B cell (primary cell): Measurements from ENCODE around the gene METTL27. TPM values are rescaled to one million over a fixed set of nuclear protein-coding genes. Genes with fewer than 3 reads are reported as not detected.

Source experiments
- ATAC-seq: fragments of 200-7000 bp; cut with Tn5 transposase; one replicate; pipeline ENCODE4 v1.10.0; 2021; ENCODE audit warnings: low read depth, mild to moderate bottlenecking, moderate number of reproducible peaks, moderate library complexity
- CTCF ChIA-PET: fragments of 350-600 bp; sonication (Branson Sonifier 250); formaldehyde crosslinking; loops from one replicate; lab custom pipeline; 2021; ENCODE audit warnings: antibody characterized with exemption, inconsistent platforms; lab: Charles Lee
- POLR2A ChIA-PET: fragments of 350-600 bp; sonication (Branson Sonifier 250); formaldehyde crosslinking; loops from one replicate; lab custom pipeline; 2021; ENCODE audit warnings: antibody characterized with exemption; lab: Charles Lee
- DNase-seq: peaks from one replicate; pipeline ENCODE4 v3.0.0; 2013
- H2AFZ ChIP-seq: 2 replicates; pipeline ENCODE4 v1.6.1; 2012; ENCODE audit warnings: mild to moderate bottlenecking, low read depth, low read length; ENCODE audit not compliant: insufficient read depth, poor library complexity, severe bottlenecking
- H3K27ac ChIP-seq, 2 donors: 1 replicate in 1 of 2; 2 replicates in 1 of 2; pipeline ENCODE4 v1.5.1; 2012 to 2013; ENCODE audit warnings: low read length in 2 of 2, mild to moderate bottlenecking in 2 of 2, moderate library complexity in 1 of 2
- H3K27me3 ChIP-seq, 4 experiments: fragments of 200-600 bp in 1 of 4; sonication (generic) in 1 of 4; replicated peaks in 1 of 4; 1 replicate in 2 of 4; 2 replicates in 2 of 4; pipeline versions ENCODE4 v1.6.1 to v1.7.0; 2013 to 2016; ENCODE audit warnings: low read length in 3 of 4, mild to moderate bottlenecking in 2 of 4, mixed read lengths in 1 of 4, moderate library complexity in 1 of 4; ENCODE audit not compliant: insufficient read depth in 4 of 4, control insufficient read depth in 3 of 4; ENCODE audit errors: control extremely low read depth in 1 of 4
- H3K36me3 ChIP-seq, 2 experiments: replicated peaks in 1 of 2; 1 replicate in 1 of 2; 2 replicates in 1 of 2; pipeline versions ENCODE4 v1.6.1 to v1.7.1; 2013; ENCODE audit warnings: low read length in 1 of 2; ENCODE audit not compliant: insufficient read depth in 2 of 2, control insufficient read depth in 1 of 2; ENCODE audit errors: control extremely low read depth in 1 of 2, extremely low read depth in 1 of 2
- H3K4me1 ChIP-seq, 2 donors: fragments of 200-600 bp in 1 of 2; sonication (generic) in 1 of 2; 1 replicate in 1 of 2; 2 replicates in 1 of 2; pipeline versions ENCODE4 v1.5.1 to v1.6.1; 2013 to 2017; ENCODE audit warnings: low read length in 2 of 2; ENCODE audit not compliant: control insufficient read depth in 2 of 2, insufficient read depth in 2 of 2
- H3K4me2 ChIP-seq: replicated peaks from 2 replicates; pipeline ENCODE3; 2012; ENCODE audit warnings: mild to moderate bottlenecking, low read depth, low read length; ENCODE audit not compliant: poor library complexity, severe bottlenecking
- H3K4me3 ChIP-seq, 5 experiments: fragments of 200-600 bp in 1 of 5; sonication (generic) in 1 of 5; 1 replicate in 3 of 5; 2 replicates in 2 of 5; pipeline versions ENCODE4 v1.5.1 to v1.7.0; 2011 to 2016; ENCODE audit warnings: low read length in 4 of 5, mild to moderate bottlenecking in 4 of 5, low read depth in 2 of 5, control low read depth in 1 of 5, moderate library complexity in 1 of 5; ENCODE audit not compliant: insufficient read depth in 1 of 5; ENCODE audit errors: control extremely low read depth in 1 of 5, extremely low read depth in 1 of 5
- H3K79me2 ChIP-seq: fragments of 200-600 bp; sonication (generic); one replicate; pipeline ENCODE4 v1.6.0; 2016; ENCODE audit warnings: low read length; ENCODE audit not compliant: control insufficient read depth, insufficient read depth
- H3K9ac ChIP-seq: fragments of 200-600 bp; sonication (generic); 2 replicates; pipeline ENCODE4 v1.6.1; 2017; ENCODE audit warnings: mild to moderate bottlenecking, low read length, moderate library complexity
- H3K9me3 ChIP-seq, 3 donors: one replicate each; pipeline versions ENCODE4 v1.6.1 to v1.7.1; 2013; ENCODE audit warnings: low read length in 2 of 3; ENCODE audit not compliant: control insufficient read depth in 2 of 3, insufficient read depth in 1 of 3; ENCODE audit errors: control extremely low read depth in 1 of 3
- H4K20me1 ChIP-seq: 2 replicates; pipeline ENCODE4 v1.6.0; 2012; ENCODE audit warnings: mild to moderate bottlenecking, low read length; ENCODE audit not compliant: insufficient read depth, control insufficient read depth, poor library complexity, severe bottlenecking
- H3K27ac Mint-ChIP-seq: one replicate; pipeline ENCODE4 v1.8.0; 2021; ENCODE audit warnings: mixed read lengths
- H3K27me3 Mint-ChIP-seq: one replicate; pipeline ENCODE4 v1.8.0; 2021; ENCODE audit warnings: mixed read lengths
- H3K4me1 Mint-ChIP-seq: one replicate; pipeline ENCODE4 v1.8.0; 2021; ENCODE audit warnings: mixed read lengths
- H3K4me3 Mint-ChIP-seq: one replicate; pipeline ENCODE4 v1.8.0; 2021; ENCODE audit warnings: mixed read lengths
- H3K9me3 Mint-ChIP-seq: one replicate; pipeline ENCODE4 v1.8.0; 2022; ENCODE audit warnings: mixed read lengths; ENCODE audit not compliant: insufficient read depth
- EZH2 ChIP-seq: IDR thresholded peaks from 2 replicates; pipeline ENCODE4 v1.6.1; 2012; ENCODE audit warnings: borderline replicate concordance, low read depth, mild to moderate bottlenecking, moderate library complexity, low read length; ENCODE audit not compliant: insufficient read depth, poor library complexity, severe bottlenecking
- WGBS: methylation state at CpG from one replicate; pipeline ENCODE4 v1.1.5; 2013; ENCODE audit warnings: missing lambda C conversion rate; ENCODE audit not compliant: insufficient coverage; 5-methylcytosine and 5-hydroxymethylcytosine counted together
- intact Hi-C: fragments of 100-400 bp; cut with micrococcal nuclease; formaldehyde crosslinking; loops from one replicate; pipeline ENCODE4 v1.10.0; 2022
- polyA plus RNA-seq: library from polyadenylated mRNA; depleted of rRNA; stranded (reverse); fragments of >200 nt; gene quantifications from 2 replicates; pipeline ENCODE4 v1.2.3, GENCODE V29; 2012
- total RNA-seq, 2 donors: library from RNA; stranded (reverse); fragments of 120-200 nt in 1 of 2; gene quantifications; 1 replicate in 1 of 2; 2 replicates in 1 of 2; pipeline versions ENCODE4 v1.2.3 to v1.2.4, GENCODE V29; 2013 to 2022
- TF ChIP-seq, protein P1 (sequence below): fragments of 200-600 bp; IDR thresholded peaks from one replicate; pipeline ENCODE4 v1.8.0; 2022; ENCODE audit warnings: antibody characterized with exemption, mild to moderate bottlenecking

Gene METTL27
- total and polyA plus RNA-seq, 2 donors (not counting 1 experiment from before 2014, with no cell fraction given) = 0.37 to 1.5 TPM

DNA sequence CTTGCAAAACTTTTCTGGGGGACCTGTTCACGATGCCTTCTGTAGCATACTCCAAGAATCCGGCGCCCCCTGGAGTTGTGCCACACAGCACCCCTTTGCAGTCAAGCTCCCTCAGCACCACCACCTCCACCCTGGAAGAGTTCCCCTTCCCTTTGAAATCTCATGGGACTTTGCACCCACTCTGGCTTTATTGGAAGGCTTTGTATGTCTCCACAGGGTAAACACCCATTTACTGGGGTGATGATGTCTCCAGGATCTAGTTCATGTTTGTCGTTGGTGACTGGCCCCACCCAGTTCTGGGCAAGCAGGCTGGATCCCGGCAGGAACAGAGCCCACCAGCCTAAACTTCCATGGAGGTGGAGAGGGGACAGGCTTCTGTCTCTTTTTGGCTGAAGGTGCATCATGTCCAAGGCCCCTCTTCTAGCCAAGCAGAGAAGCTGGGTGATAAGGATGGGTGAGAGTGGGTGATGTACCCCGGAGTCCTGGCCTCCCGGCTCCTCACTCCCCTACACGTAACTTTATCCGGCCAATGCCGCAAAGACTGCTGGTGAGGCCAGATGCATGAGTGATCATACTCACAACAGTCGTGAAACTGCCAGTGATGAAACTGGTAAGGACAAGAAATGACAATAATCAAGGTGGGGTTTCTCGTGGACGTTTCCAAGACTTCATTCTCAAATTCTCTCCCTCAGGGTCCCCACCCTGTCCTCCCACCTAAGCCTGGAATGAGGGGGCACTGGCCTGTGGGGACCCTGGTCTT, 12.2 kb downstream of the METTL27 start:
- H3K4me3 Mint-ChIP-seq = no peak overlapping the region
- H3K79me2 ChIP-seq = no peaks in the 10 kb centered on the region
- H3K27ac ChIP-seq = no peak overlapping the region
- no peaks in the 10 kb centered on the region for H3K9me3 Mint-ChIP-seq
- no peak overlapping the region for H3K4me3 ChIP-seq
- H4K20me1 ChIP-seq = no peaks in the 10 kb centered on the region
- H3K9me3 ChIP-seq = no peaks in the 10 kb centered on the region
- no peak overlapping the region for H3K4me2 ChIP-seq
- H3K9ac ChIP-seq = no peak overlapping the region
- POLR2A ChIA-PET = interaction anchor here (0.6 kb wide), 1 partner anchor 200 kb away, joined by 5 read pairs; no protein-coding TSS in a partner anchor
- no peaks in the 10 kb centered on the region for H3K27me3 ChIP-seq
- H3K27me3 Mint-ChIP-seq = no peaks in the 10 kb centered on the region
- H3K4me1 Mint-ChIP-seq = peaks cover 30% of the 10 kb centered on the region
- H3K27ac Mint-ChIP-seq = no peak overlapping the region
- intact Hi-C loops = no loop called here
- CTCF ChIA-PET = interaction anchor here (1.0 to 5.4 kb wide), 2 partner anchors 24 to 31 kb away, joined by 3 to 31 read pairs; no protein-coding TSS in a partner anchor
- TF ChIP-seq, protein P1, sequence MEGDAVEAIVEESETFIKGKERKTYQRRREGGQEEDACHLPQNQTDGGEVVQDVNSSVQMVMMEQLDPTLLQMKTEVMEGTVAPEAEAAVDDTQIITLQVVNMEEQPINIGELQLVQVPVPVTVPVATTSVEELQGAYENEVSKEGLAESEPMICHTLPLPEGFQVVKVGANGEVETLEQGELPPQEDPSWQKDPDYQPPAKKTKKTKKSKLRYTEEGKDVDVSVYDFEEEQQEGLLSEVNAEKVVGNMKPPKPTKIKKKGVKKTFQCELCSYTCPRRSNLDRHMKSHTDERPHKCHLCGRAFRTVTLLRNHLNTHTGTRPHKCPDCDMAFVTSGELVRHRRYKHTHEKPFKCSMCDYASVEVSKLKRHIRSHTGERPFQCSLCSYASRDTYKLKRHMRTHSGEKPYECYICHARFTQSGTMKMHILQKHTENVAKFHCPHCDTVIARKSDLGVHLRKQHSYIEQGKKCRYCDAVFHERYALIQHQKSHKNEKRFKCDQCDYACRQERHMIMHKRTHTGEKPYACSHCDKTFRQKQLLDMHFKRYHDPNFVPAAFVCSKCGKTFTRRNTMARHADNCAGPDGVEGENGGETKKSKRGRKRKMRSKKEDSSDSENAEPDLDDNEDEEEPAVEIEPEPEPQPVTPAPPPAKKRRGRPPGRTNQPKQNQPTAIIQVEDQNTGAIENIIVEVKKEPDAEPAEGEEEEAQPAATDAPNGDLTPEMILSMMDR = no peak
- no peak for TF ChIP-seq EZH2
- peaks cover 23 to 24% of the 10 kb centered on the region in 2 donors for H3K4me1 ChIP-seq
- WGBS = 92% methylated on average over 7 of the region's 13 CpGs
- H2AFZ ChIP-seq = no peak overlapping the region
- DNase-seq (no peak), ATAC-seq (no peak)
- H3K36me3 ChIP-seq = no peaks in the 10 kb centered on the region

DNA sequence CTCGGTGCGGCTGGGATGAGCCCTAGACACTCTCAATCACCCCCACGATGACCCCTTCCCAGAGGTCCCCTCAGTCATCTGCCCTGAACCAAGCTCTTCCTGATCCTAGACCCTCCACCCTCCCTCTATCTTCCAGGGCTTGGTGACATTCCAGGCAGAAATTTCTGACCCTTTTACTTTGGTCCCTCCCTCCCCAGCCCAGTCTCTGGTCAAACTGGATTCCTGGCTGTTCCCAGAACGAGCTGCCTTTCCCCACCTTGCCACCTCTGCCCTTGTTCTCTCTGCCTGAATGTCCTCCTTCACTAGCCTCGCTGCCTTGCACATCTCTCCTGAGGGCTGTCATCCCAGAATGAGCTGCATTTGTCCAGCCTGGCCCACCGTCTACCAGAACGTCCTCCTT, 12.8 kb downstream of the METTL27 start:
- ATAC-seq = no peak
- intact Hi-C loops = no loop called here
- WGBS = 76% methylated on average over 5 of the region's 7 CpGs

More for the DNA sequence above, 12.8 kb downstream of the METTL27 start:
- Histone ChIP-seq H3K27me3 (no peaks in the 10 kb centered on the region), H3K79me2 (no peaks in the 10 kb centered on the region), H3K36me3 (no peaks in the 10 kb centered on the region), H3K27ac (no peak overlapping the region), H3K9me3 (no peaks in the 10 kb centered on the region), H4K20me1 (no peaks in the 10 kb centered on the region), H3K9ac (no peak overlapping the region), H3K4me3 (no peak overlapping the region), H3K4me2 (no peak overlapping the region), H3K4me1 (peaks cover 23 to 24% of the 10 kb centered on the region in 2 donors), H2AFZ (no peak overlapping the region)
- Mint-ChIP-seq H3K4me1 (peaks cover 30% of the 10 kb centered on the region), H3K9me3 (no peaks in the 10 kb centered on the region), H3K27me3 (no peaks in the 10 kb centered on the region), H3K27ac (no peak overlapping the region), H3K4me3 (no peak overlapping the region)
- TF ChIP-seq, protein P1 = no peak
- no peak for DNase-seq
- ChIA-PET POLR2A (no interaction called here), CTCF (interaction anchor here (1.0 to 5.4 kb wide), 2 partner anchors 25 to 32 kb away, joined by 3 to 31 read pairs; no protein-coding TSS in a partner anchor)
